ENCODE results near the gene ZNF121.

Gene ZNF121

GRCh38 chr19:9531933-9532332 is 52.4 kb downstream of the ZNF121 start:
- H3K4me3 ChIP-seq (ENCODE audit: low read depth, low read length, poor library complexity, severe bottlenecking), result no peak overlapping the region
- no peak overlapping the region for H3K4me2 ChIP-seq (ENCODE audit: low read length)
- no peak overlapping the region for H3K9ac ChIP-seq (ENCODE audit: low read length)
- no peaks in the 10 kb centered on the region for H3K4me1 ChIP-seq (ENCODE audit: insufficient read depth, low read length, severe bottlenecking)
- no peaks in the 10 kb centered on the region for H3K27me3 ChIP-seq (ENCODE audit: insufficient read depth, low read length)
- H3K27ac ChIP-seq (ENCODE audit: low read depth, low read length, poor library complexity, severe bottlenecking), result no peak overlapping the region
- H3K9me3 ChIP-seq (ENCODE audit: low read length), result peaks cover 39% of the 10 kb centered on the region
- no peaks in the 10 kb centered on the region for H4K20me1 ChIP-seq (ENCODE audit: insufficient read depth, low read length)
- H2AFZ ChIP-seq (ENCODE audit: low read length), result no peak overlapping the region
- H3K36me3 ChIP-seq (ENCODE audit: insufficient read depth, low read length), result peaks cover 98% of the 10 kb centered on the region
- no peaks in the 10 kb centered on the region for H3F3A ChIP-seq (ENCODE audit: insufficient read depth, low read length)
- TF ChIP-seq EZH2 (IDR thresholded peaks at IDR 0.05; ENCODE audit: borderline replicate concordance, low read length), result no peak
- no peak for TF ChIP-seq CTCF (IDR thresholded peaks at IDR 0.05; ENCODE audit: low read length)
- no peaks in the 10 kb centered on the region for H3K79me2 ChIP-seq (ENCODE audit: insufficient read depth, low read length)
- no peaks in the 10 kb centered on the region for H3K9me2 ChIP-seq (ENCODE audit: low read depth, low read length)

DNA sequence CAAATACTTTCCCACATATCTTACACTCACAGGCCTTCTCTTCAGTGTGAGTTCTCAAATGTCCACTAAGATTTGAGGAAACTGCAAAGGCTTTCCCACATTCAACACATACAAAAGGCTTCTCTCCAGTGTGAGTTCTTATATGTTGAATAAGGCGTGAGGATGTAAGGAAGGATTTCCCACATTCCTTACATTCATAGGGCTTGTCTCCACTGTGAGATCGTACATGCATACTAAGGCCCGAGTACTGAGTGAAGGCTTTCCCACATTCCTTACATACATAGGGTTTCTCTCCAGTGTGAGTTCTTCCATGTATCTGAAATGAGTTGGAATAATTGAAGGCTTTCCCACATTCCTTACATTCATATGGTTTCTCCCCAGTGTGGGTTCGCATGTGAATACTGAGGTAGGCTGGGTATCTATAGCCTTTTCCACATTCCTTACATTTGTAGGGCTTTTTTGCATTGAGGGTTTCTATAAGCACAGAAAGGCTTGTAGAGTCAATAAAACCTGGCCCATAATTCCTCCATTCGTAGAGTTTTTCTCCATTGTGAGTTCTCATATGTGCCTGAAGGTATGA is 55.5 kb downstream of the ZNF121 start:
- H3K4me1 ChIP-seq (ENCODE audit: insufficient read depth, low read length, severe bottlenecking), result no peaks in the 10 kb centered on the region
- H3K27ac ChIP-seq (ENCODE audit: low read depth, low read length, poor library complexity, severe bottlenecking), result no peak overlapping the region
- no peaks in the 10 kb centered on the region for H3F3A ChIP-seq (ENCODE audit: insufficient read depth, low read length)
- no peak overlapping the region for H3K4me2 ChIP-seq (ENCODE audit: low read length)
- H3K9me2 ChIP-seq (ENCODE audit: low read depth, low read length), result no peaks in the 10 kb centered on the region
- peaks cover 51% of the 10 kb centered on the region for H3K9me3 ChIP-seq (ENCODE audit: low read length)
- no peaks in the 10 kb centered on the region for H3K79me2 ChIP-seq (ENCODE audit: insufficient read depth, low read length)
- peaks cover 77% of the 10 kb centered on the region for H3K36me3 ChIP-seq (ENCODE audit: insufficient read depth, low read length)
- no peak overlapping the region for H3K4me3 ChIP-seq (ENCODE audit: low read depth, low read length, poor library complexity, severe bottlenecking)
- H4K20me1 ChIP-seq (ENCODE audit: insufficient read depth, low read length), result no peaks in the 10 kb centered on the region
- no peak overlapping the region for H3K9ac ChIP-seq (ENCODE audit: low read length)
- H3K27me3 ChIP-seq (ENCODE audit: insufficient read depth, low read length), result no peaks in the 10 kb centered on the region
- H2AFZ ChIP-seq (ENCODE audit: low read length), result no peak overlapping the region
- TF ChIP-seq CTCF (IDR thresholded peaks at IDR 0.05; ENCODE audit: low read length) (no peak), EZH2 (IDR thresholded peaks at IDR 0.05; ENCODE audit: borderline replicate concordance, low read length) (no peak)

GRCh38 chr19:9523885-9524474 is 60.3 kb downstream of the ZNF121 start:
- H3K9me2 ChIP-seq (ENCODE audit: low read depth, low read length), result no peaks in the 10 kb centered on the region
- H3F3A ChIP-seq (ENCODE audit: insufficient read depth, low read length), result no peaks in the 10 kb centered on the region
- peaks cover 29% of the 10 kb centered on the region for H3K36me3 ChIP-seq (ENCODE audit: insufficient read depth, low read length)
- H3K9me3 ChIP-seq (ENCODE audit: low read length), result peaks cover 48% of the 10 kb centered on the region
- H3K4me3 ChIP-seq (ENCODE audit: low read depth, low read length, poor library complexity, severe bottlenecking), result no peak overlapping the region
- H4K20me1 ChIP-seq (ENCODE audit: insufficient read depth, low read length), result no peaks in the 10 kb centered on the region
- no peak overlapping the region for H3K4me2 ChIP-seq (ENCODE audit: low read length)
- H3K9ac ChIP-seq (ENCODE audit: low read length), result no peak overlapping the region
- H3K79me2 ChIP-seq (ENCODE audit: insufficient read depth, low read length), result no peaks in the 10 kb centered on the region
- H3K27me3 ChIP-seq (ENCODE audit: insufficient read depth, low read length), result no peaks in the 10 kb centered on the region
- no peak overlapping the region for H2AFZ ChIP-seq (ENCODE audit: low read length)
- TF ChIP-seq CTCF (IDR thresholded peaks at IDR 0.05; ENCODE audit: low read length) (no peak), EZH2 (IDR thresholded peaks at IDR 0.05; ENCODE audit: borderline replicate concordance, low read length) (no peak)
- H3K27ac ChIP-seq (ENCODE audit: low read depth, low read length, poor library complexity, severe bottlenecking), result no peak overlapping the region
- H3K4me1 ChIP-seq (ENCODE audit: insufficient read depth, low read length, severe bottlenecking), result no peaks in the 10 kb centered on the region
